Osteoblast (primary cell): ENCODE results near the gene FGFR3. TPM values are rescaled to one million over a fixed set of nuclear protein-coding genes. Genes with fewer than 3 reads are reported as not detected.

ENCODE experiments used
- DNase-seq: peaks from one replicate; pipeline ENCODE4 v3.0.0; 2011; ENCODE audit warnings: low spot score, mixed read lengths; ENCODE audit not compliant: insufficient read length; ENCODE audit errors: missing footprints
- H2AFZ ChIP-seq: 2 replicates; pipeline ENCODE4 v1.6.0; 2011; ENCODE audit warnings: mild to moderate bottlenecking, low read length
- H3K27ac ChIP-seq: 2 replicates; pipeline ENCODE4 v1.5.1; 2011; ENCODE audit warnings: mild to moderate bottlenecking, low read depth, low read length, moderate library complexity
- H3K27me3 ChIP-seq: 2 replicates; pipeline ENCODE4 v1.6.0; 2012; ENCODE audit warnings: mild to moderate bottlenecking, control low read depth, inconsistent platforms, low read length, moderate library complexity; ENCODE audit not compliant: insufficient read depth
- H3K36me3 ChIP-seq: 2 replicates; pipeline ENCODE4 v1.5.1; 2011; ENCODE audit warnings: mild to moderate bottlenecking, low read length, control low read depth, moderate library complexity; ENCODE audit not compliant: insufficient read depth
- H3K4me1 ChIP-seq: 2 replicates; pipeline ENCODE4 v1.5.1; 2011; ENCODE audit warnings: mild to moderate bottlenecking, low read length, control low read depth, moderate library complexity; ENCODE audit not compliant: insufficient read depth
- H3K4me2 ChIP-seq: 2 replicates; pipeline ENCODE4 v1.6.0; 2011; ENCODE audit warnings: mild to moderate bottlenecking, low read length; ENCODE audit not compliant: insufficient read depth
- H3K4me3 ChIP-seq: fragments of 200-600 bp; sonication (generic); 3 replicates; pipeline ENCODE4 v1.5.1; 2012; ENCODE audit warnings: mild to moderate bottlenecking, low read length, inconsistent platforms; ENCODE audit not compliant: insufficient read depth
- H3K79me2 ChIP-seq: 2 replicates; pipeline ENCODE4 v1.6.0; 2012; ENCODE audit warnings: mild to moderate bottlenecking, low read length, control low read depth, inconsistent platforms; ENCODE audit not compliant: insufficient read depth
- H3K9me3 ChIP-seq: 2 replicates; pipeline ENCODE4 v1.5.1; 2011; ENCODE audit warnings: low read depth, low read length, control low read depth
- H4K20me1 ChIP-seq: 2 replicates; pipeline ENCODE4 v1.6.0; 2012; ENCODE audit warnings: mild to moderate bottlenecking, low read length, control low read depth; ENCODE audit not compliant: insufficient read depth
- CTCF ChIP-seq: IDR thresholded peaks from 2 replicates; pipeline ENCODE4 v1.5.1; 2011; ENCODE audit warnings: mild to moderate bottlenecking, low read depth, low read length, moderate library complexity; ENCODE audit errors: extremely low read depth
- total RNA-seq: library from RNA; depleted of rRNA; stranded (reverse); fragments of >200 nt; gene quantifications from 2 replicates; pipeline ENCODE4 v1.2.3, GENCODE V29; 2012

FGFR3 gene
- total RNA-seq, 1 donor = 0.36 TPM

GRCh38 chr4:1783015-1783414 lies 10.1 kb upstream of the FGFR3 start:
- Histone ChIP-seq H2AFZ (no peak overlapping the region), H3K4me1 (no peaks in the 10 kb centered on the region), H3K27ac (no peak overlapping the region), H3K27me3 (no peaks in the 10 kb centered on the region), H3K9me3 (no peaks in the 10 kb centered on the region), H3K79me2 (no peaks in the 10 kb centered on the region), H3K4me2 (no peak overlapping the region), H3K4me3 (no peak overlapping the region), H4K20me1 (no peaks in the 10 kb centered on the region), H3K36me3 (no peaks in the 10 kb centered on the region)
- TF ChIP-seq CTCF = no peak
- DNase-seq = no peak

GRCh38 chr4:1783970-1784369 lies 9.1 kb upstream of the FGFR3 start:
- TF ChIP-seq CTCF = no peak
- Histone ChIP-seq H3K79me2 (no peaks in the 10 kb centered on the region), H3K9me3 (no peaks in the 10 kb centered on the region), H3K27ac (no peak overlapping the region), H2AFZ (no peak overlapping the region), H4K20me1 (no peaks in the 10 kb centered on the region), H3K4me2 (no peak overlapping the region), H3K4me1 (no peaks in the 10 kb centered on the region), H3K4me3 (no peak overlapping the region), H3K36me3 (no peaks in the 10 kb centered on the region), H3K27me3 (no peaks in the 10 kb centered on the region)
- no peak for DNase-seq

DNA sequence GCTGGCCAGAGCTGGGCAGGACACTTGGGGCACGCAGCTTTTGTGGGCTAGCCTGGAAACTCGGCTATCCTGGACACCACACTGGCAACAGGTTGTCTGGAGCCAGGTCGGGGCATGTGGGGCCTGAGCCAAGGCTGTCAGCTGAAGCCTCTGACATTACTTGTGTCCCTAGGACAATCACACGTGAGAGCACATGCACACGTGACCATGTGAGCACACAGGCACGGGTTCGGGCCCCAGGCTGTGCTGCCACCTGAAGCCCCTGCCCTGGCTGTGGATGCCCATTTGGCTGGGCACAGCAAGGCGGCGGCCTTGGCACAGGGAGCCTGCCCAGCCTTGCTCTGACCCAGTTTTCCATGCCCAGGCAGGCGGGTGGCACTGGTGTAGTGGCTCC lies 8.7 kb upstream of the FGFR3 start:
- no peaks in the 10 kb centered on the region for H3K4me1 ChIP-seq
- DNase-seq = no peak
- no peaks in the 10 kb centered on the region for H3K36me3 ChIP-seq
- no peaks in the 10 kb centered on the region for H4K20me1 ChIP-seq
- H3K9me3 ChIP-seq = no peaks in the 10 kb centered on the region
- H3K4me2 ChIP-seq = no peak overlapping the region
- H3K4me3 ChIP-seq = no peak overlapping the region
- no peak for TF ChIP-seq CTCF
- H3K27me3 ChIP-seq = no peaks in the 10 kb centered on the region
- no peaks in the 10 kb centered on the region for H3K79me2 ChIP-seq
- H3K27ac ChIP-seq = no peak overlapping the region
- no peak overlapping the region for H2AFZ ChIP-seq

DNA sequence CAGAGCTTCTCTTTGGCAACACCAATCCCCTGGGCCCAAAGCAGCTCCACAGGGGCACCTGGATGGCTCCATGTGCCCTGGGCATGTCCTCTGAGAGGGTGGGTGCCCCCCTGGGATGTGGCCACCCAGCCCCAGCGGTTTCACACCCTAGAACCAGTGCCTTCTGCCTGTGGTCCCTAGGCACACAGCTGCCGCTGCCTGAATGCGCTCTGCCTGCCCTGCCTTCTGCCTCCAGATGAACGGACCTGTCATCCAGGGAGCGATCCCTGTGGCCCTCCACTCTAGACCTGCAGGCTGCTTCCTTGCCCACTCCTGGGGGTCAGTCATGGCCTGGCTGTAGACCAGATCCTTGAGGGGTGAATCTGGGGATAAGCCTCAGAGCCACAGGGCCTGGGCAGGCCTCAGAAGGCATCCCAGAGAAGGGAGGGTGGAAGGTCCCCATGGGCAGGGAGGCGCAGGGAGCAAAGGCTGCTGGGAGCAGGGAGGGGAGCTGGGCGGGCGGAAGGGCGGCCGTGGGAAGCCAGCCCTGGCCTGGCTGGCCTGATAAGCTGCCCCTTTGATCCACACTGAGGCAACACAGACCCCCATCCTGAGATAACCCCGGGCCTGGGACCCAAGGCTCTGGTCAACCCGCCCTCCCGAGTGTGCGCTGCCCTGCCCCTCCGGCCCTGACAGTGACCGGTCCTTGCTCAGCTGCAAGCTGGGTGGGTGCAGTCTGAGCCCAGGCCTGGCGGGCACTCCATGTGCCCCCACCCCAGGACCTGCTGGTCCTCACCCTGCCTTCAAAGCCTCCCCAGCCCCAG lies 8.1 kb upstream of the FGFR3 start:
- Histone ChIP-seq H2AFZ (no peak overlapping the region), H3K27me3 (no peaks in the 10 kb centered on the region), H3K9me3 (no peaks in the 10 kb centered on the region), H3K4me3 (no peak overlapping the region), H3K36me3 (no peaks in the 10 kb centered on the region), H3K79me2 (no peaks in the 10 kb centered on the region), H3K27ac (no peak overlapping the region), H3K4me2 (no peak overlapping the region), H4K20me1 (no peaks in the 10 kb centered on the region), H3K4me1 (no peaks in the 10 kb centered on the region)
- no peak for TF ChIP-seq CTCF
- DNase-seq = peak; percentile 90
